NCI-H1048 (cell line): ENCODE measurements around the gene SLC25A33.
"Not testable (repeated sequence)": the region's sequence is repeated elsewhere in the genome, so short reads cannot be mapped to it uniquely, and the experiment has no call there.

ENCODE experiments used
- DNase-seq: peaks from one replicate; lab custom pipeline; 2025; lab: John Stamatoyannopoulos, UW

Gene SLC25A33

GRCh38 chr1:9625030-9625429 is 85.8 kb downstream of the SLC25A33 start:
- DNase-seq, result not testable (repeated sequence)

- DNase-seq, result no peak
Measured at GRCh38 chr1:9626201-9626608, 86.9 kb downstream of the SLC25A33 start.

- no peak for DNase-seq
Measured at GRCh38 chr1:9628541-9629444, 89.5 kb downstream of the SLC25A33 start.

GRCh38 chr1:9629445-9630201 is 90.4 kb downstream of the SLC25A33 start:
- DNase-seq, result no peak

GRCh38 chr1:9630331-9631111 is 91.3 kb downstream of the SLC25A33 start:
- DNase-seq, result no peak

GRCh38 chr1:9631613-9632012 is 92.3 kb downstream of the SLC25A33 start:
- DNase-seq, result no peak

GRCh38 chr1:9633493-9633892 is 94.2 kb downstream of the SLC25A33 start:
- DNase-seq, result no peak

GRCh38 chr1:9634582-9634981 is 95.3 kb downstream of the SLC25A33 start:
- no peak for DNase-seq
